Measurements from ENCODE around the gene CAPN5. TPM values are rescaled to one million over a fixed set of nuclear protein-coding genes. Genes with fewer than 3 reads are reported as not detected.

Gene CAPN5
- total and polyA plus RNA-seq, 2 of the 13 experiments (the other 11 are each of a cell fraction or from before 2014, with no cell fraction given), result 0.27 to 1.2 TPM

- TF ChIP-seq ZMAT3 (CRISPR knock-in tag; conservative IDR thresholded peaks at IDR 0.05) (0 out of 2 replicates have a peak, but pooled peaks have one; percentile 34), NAIF1 (CRISPR knock-in tag; IDR thresholded peaks at IDR 0.05; ENCODE audit: borderline replicate concordance) (no peak), ZNF281 (CRISPR knock-in tag; IDR thresholded peaks at IDR 0.05; ENCODE audit: borderline replicate concordance) (peak; percentile 32; the same call in 1 of the 2 replicates), HNF4G (IDR thresholded peaks at IDR 0.05; ENCODE audit: borderline replicate concordance, low read depth, low read length) (peak; percentile 28; the same call in 1 of the 2 replicates), HNF4G (CRISPR knock-in tag; IDR thresholded peaks at IDR 0.05; ENCODE audit: borderline replicate concordance, low read depth) (no peak), ZSCAN29 (CRISPR knock-in tag; conservative IDR thresholded peaks at IDR 0.05) (no peak), TCF12 (IDR thresholded peaks at IDR 0.05) (no peak), TCF12 (CRISPR knock-in tag; IDR thresholded peaks at IDR 0.05) (no peak), SOX13 (IDR thresholded peaks at IDR 0.05) (no peak), SOX13 (CRISPR knock-in tag; conservative IDR thresholded peaks at IDR 0.05 in 1 of 2, IDR thresholded peaks at IDR 0.05 in 1 of 2) (peak in 1 of 2 experiments; percentile 57; a peak in 2 of 4 replicates), ELF4 (CRISPR knock-in tag; IDR thresholded peaks at IDR 0.05; ENCODE audit: borderline replicate concordance) (no peak), AGO2 (optimal IDR thresholded peaks at IDR 0.05; ENCODE audit: low read depth, low read length) (no peak), NRL (CRISPR knock-in tag; IDR thresholded peaks at IDR 0.05; ENCODE audit: borderline replicate concordance) (no peak), SKI (IDR thresholded peaks at IDR 0.05; ENCODE audit: partially characterized antibody) (peak; percentile 58), NBN (conservative IDR thresholded peaks at IDR 0.05) (no peak), GPN1 (CRISPR knock-in tag; IDR thresholded peaks at IDR 0.05; ENCODE audit: borderline replicate concordance) (no peak), ZNF180 (CRISPR knock-in tag; IDR thresholded peaks at IDR 0.05; ENCODE audit: borderline replicate concordance, low read depth) (no peak), FOXO1 (CRISPR knock-in tag; IDR thresholded peaks at IDR 0.05) (no peak), NFYB (CRISPR knock-in tag; IDR thresholded peaks at IDR 0.05) (no peak), MAFF (IDR thresholded peaks at IDR 0.05; ENCODE audit: low read depth, low read length) (no peak), REST (IDR thresholded peaks at IDR 0.05; ENCODE audit: borderline replicate concordance in 1 of 2, low read depth in 1 of 2, low read length in 2 of 2) (no peak), HIC2 (CRISPR knock-in tag; IDR thresholded peaks at IDR 0.05; ENCODE audit: low read depth) (peak; percentile 64; the same call in 1 of the 2 replicates)
Observed at GRCh38 chr11:77130763-77131513, 64.2 kb downstream of the CAPN5 start (continued).

Data from HepG2 (cell line).